HG03342 (cell line): ENCODE data around the gene FERMT3.

Source experiments
- ATAC-seq: cut with Tn5 transposase; IDR thresholded peaks from one replicate; pipeline ENCODE4 v1.9.1; 2021; ENCODE audit warnings: mild to moderate bottlenecking, moderate library complexity; ENCODE audit not compliant: unreplicated experiment

FERMT3 gene

DNA sequence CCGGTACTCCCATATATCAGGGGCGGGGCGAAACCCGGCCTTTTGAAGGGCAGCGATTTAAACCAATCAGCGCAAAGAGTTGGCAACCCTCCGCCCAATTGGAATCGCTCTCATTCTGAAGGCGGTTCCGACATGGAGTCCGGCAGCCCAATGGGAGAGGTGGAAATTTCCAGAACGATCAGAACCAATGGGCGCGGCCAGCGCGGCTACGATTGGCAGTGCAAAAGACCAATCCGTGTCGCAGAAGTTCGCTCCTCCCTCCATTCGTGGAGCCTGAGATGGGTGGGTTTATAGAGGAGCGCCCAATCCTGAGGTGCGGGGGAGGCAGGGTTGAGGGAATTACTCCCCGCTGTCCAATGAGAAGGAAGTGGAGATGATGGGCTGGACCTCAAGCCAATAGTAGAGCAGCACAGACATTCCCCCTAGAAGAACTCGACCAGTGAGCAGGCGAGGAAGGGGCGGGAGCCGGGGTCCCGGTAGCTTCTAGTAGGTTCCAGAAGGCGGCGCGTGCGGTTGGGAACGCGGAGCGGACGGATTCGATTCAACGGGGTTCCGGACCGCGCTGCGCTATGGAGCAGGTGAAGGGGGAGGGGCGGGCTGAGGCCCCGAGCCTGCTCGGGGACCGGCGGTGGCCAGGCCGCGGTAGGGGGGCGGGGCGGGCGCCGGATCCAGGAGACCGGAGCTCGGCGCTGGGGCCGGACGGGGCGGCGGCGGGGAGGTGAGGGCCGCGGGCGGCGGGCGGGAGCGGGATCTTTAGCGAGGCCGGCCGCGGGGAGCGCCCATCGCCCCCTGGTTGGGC, 20.6 kb upstream of the FERMT3 start, which contains the start of gene STIP1:
Gene STIP1, plus strand, starts transcription at position 479 of the 799 bp plus-strand sequence. Its CDS starts 91 bp downstream, at position 570.
- ATAC-seq: peak; percentile 85

- ATAC-seq: no peak
Observed at GRCh38 chr11:64186492-64187165, 19.9 kb upstream of the FERMT3 start.

- ATAC-seq: no peak
Observed at GRCh38 chr11:64192434-64192833, 14.1 kb upstream of the FERMT3 start.

DNA sequence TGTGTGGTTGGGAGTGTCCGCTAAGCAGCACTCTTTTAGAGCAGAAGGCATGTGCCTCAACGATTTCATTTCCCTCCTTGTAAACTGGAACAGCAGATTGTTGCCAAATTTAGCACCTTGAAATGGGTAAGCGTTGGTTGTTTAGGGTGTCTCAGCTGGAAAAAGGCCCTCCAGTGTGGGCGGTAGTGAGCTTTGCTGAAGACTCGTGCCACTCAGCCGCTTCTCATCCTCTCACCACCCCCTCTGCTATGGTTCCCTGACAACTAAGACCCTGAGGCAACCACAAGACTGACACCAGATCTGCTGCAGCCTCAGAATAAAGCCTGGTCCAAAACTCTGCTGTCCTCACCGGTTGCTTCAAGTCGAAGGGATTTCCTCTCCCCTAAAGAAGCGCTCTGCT, 9.9 kb upstream of the FERMT3 start:
- ATAC-seq: no peak

- no peak for ATAC-seq
Observed at GRCh38 chr11:64198511-64198910, 8.0 kb upstream of the FERMT3 start.

- ATAC-seq: no peak
Observed at GRCh38 chr11:64201543-64201942, 5.0 kb upstream of the FERMT3 start.

DNA sequence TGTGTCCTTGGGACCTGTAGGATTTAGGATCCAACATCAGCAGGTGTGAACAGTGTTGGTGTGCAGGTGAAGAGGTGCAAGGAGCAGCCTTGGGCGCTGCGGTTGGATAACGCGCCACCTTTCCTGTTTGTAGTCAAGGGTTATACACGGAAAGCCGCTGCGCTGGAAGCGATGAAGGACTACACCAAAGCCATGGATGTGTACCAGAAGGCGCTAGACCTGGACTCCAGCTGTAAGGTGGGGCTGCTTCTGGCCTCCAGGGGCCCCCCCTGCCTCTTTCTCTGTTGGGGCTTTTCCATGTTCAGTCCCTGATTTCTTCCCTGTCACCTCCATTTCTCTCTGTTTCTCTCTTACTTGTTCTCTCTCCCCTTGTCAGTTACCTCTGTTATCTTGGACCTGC, 3.5 kb upstream of the FERMT3 start:
- no peak for ATAC-seq

DNA sequence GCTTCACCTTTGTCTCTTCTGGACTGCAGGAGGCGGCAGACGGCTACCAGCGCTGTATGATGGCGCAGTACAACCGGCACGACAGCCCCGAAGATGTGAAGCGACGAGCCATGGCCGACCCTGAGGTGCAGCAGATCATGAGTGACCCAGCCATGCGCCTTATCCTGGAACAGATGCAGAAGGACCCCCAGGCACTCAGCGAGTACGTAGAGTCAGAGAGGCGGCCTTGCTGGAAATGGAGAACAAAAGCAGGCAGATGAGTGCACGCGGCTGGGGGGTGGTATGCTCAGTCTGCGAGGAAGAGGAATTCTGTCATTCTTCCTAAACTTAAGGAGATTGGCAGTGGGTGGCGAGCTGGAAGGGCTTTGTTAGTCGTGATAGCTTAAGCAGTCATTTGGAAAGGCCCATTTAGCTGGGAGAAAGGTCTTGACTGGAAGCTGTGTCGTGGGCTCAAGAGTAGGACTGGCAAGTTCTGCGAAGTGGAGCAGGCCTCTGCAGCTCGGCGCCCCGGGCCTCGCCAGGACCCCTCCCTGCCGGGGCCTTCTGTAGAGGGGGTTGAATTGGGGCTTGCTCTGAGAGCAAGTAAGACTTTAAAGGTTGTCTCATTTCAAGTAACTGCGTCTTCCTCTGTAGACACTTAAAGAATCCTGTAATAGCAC, 3.0 kb upstream of the FERMT3 start:
- no peak for ATAC-seq

- ATAC-seq: no peak
Observed at GRCh38 chr11:64204080-64204440, 2.5 kb upstream of the FERMT3 start.

- ATAC-seq: no peak
Observed at GRCh38 chr11:64204464-64204989, 2.0 kb upstream of the FERMT3 start.

GRCh38 chr11:64207256-64208085, 950 bp downstream of the FERMT3 start:
- peak; percentile 56 for ATAC-seq

DNA sequence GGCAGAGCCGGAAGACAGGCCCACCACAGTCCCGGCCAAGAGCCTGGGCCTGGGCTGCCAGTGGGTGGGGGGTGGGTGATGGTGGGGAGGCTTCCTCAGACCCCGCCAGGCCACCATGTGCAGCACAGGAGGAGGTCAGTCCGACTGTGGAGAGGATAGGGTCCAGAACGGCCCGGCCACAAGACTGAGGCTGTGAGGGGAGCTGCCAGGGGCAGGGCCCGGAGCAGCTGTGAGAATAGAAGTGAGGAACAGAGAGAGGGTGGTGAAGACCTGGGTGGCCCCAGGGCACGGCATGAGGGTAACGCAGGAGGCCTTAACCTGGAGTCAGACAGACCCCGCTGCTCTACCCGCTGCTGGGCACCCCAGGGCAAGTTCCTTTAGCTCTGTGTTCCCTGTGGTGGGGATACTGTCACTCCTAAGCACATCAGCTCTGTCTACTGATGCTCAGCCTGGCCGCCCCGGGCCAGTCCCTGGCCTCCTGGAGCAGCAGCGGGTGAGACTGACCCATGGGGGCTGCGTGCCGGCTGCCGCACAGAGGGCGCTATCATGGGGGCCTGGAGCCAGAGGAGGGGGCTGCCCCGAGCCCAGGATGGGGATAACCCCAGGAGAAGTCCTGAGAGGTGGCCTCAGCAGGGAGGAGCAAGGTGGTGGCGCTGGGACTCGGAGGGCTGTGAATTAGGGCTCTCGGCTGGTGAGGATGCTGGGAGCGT, 1.7 kb downstream of the FERMT3 start:
- ATAC-seq: no peak

- ATAC-seq: no peak
Observed at GRCh38 chr11:64208796-64209562, 2.5 kb downstream of the FERMT3 start.

GRCh38 chr11:64209563-64209843, 3.0 kb downstream of the FERMT3 start:
- no peak for ATAC-seq

DNA sequence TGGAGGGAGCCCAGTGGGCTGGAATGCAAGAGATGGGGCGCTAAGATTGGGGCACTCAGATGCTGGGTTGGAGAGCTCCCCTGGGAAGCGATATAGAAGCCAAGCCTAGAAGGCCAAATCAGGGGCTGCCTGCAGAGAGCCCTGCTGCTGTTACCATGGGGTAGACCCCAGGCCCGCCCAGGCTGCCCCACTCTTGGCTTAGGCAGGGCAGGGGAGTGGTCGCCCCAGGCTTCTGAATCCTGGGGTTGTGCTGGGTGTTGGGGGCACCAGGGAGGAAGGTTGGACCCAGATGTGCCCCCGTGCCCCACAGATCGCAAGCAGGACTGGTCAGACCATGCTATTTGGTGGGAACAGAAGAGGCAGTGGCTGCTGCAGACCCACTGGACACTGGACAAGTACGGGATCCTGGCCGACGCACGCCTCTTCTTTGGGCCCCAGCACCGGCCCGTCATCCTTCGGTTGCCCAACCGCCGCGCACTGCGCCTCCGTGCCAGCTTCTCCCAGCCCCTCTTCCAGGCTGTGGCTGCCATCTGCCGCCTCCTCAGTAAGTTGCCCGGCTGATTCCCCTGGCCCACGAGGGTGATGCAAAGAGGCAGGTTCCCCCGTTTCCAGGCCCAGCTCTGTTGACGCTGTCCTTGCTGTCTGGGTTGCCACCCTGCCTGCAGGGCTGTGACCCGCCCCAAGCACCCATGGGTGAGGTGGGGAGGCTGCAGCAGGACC, 3.9 kb downstream of the FERMT3 start:
- ATAC-seq: no peak

GRCh38 chr11:64211181-64211872, 4.8 kb downstream of the FERMT3 start:
- no peak for ATAC-seq

DNA sequence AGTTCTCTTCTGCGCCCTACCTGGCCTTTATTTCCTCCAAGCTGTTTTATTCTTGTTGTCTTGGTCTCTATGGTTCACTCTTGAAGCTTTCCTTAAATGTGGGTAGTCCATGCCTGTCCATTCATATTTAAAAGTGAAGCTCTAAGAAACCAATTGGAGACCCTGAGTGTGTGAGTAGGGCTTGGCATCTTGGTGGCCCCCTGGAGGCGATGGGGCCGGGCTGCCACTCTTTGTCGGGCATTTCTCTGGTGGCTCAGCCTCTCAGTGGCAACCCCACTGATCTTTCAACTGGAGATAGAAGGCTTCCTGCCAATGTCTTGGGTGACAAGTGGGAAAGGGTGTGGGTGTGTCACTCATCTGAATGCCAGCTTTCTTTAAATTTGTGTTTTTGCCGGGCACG, 10.4 kb downstream of the FERMT3 start:
- no peak for ATAC-seq

- no peak for ATAC-seq
Observed at GRCh38 chr11:64218628-64219353, 12.3 kb downstream of the FERMT3 start.
